ENCODE measurements around the gene ARRDC1.

The ARRDC1 gene

GRCh38 chr9:137658781-137659180 lies 53.3 kb downstream of the ARRDC1 start:
- peak overlapping the region; percentile 62 for H3K27ac ChIP-seq (ENCODE audit: low read depth, low read length)
- H3K4me3 ChIP-seq (ENCODE audit: low read length), result peak overlapping the region; percentile 52
- peaks cover 49% of the 10 kb centered on the region for H3K36me3 ChIP-seq (ENCODE audit: control insufficient read depth, low read length)
- no peaks in the 10 kb centered on the region for H4K20me1 ChIP-seq (ENCODE audit: control insufficient read depth, insufficient read depth, low read depth, low read length)
- H3K9me3 ChIP-seq (ENCODE audit: control insufficient read depth, insufficient read depth, low read length), result no peaks in the 10 kb centered on the region
- H3K4me2 ChIP-seq (ENCODE audit: low read length), result peak overlapping the region; percentile 65
- peaks cover 98% of the 10 kb centered on the region for H3K79me2 ChIP-seq (ENCODE audit: control insufficient read depth, low read length)
- peaks cover 12% of the 10 kb centered on the region for H3F3A ChIP-seq (ENCODE audit: control insufficient read depth, insufficient read depth)
- TF ChIP-seq CTCF (IDR thresholded peaks at IDR 0.05; ENCODE audit: low read depth, low read length, poor library complexity, severe bottlenecking) (no peak), EZH2phosphoT487 (IDR thresholded peaks at IDR 0.05; ENCODE audit: borderline replicate concordance, low read length) (no peak)
- peaks cover 98% of the 10 kb centered on the region for H3K4me1 ChIP-seq (ENCODE audit: control insufficient read depth, low read length)
- H3K27me3 ChIP-seq (ENCODE audit: control insufficient read depth, low read length), result no peaks in the 10 kb centered on the region
- H3K9me2 ChIP-seq (replicated peaks; ENCODE audit: control insufficient read depth, low read length), result no peaks in the 10 kb centered on the region

- Histone ChIP-seq H3K27ac (ENCODE audit: low read depth, low read length) (peak overlapping the region; percentile 35), H4K20me1 (ENCODE audit: control insufficient read depth, insufficient read depth, low read depth, low read length) (no peaks in the 10 kb centered on the region), H3K4me3 (ENCODE audit: low read length) (no peak overlapping the region), H3K36me3 (ENCODE audit: control insufficient read depth, low read length) (peaks cover 48% of the 10 kb centered on the region), H3K4me2 (ENCODE audit: low read length) (peak overlapping the region; percentile 31; the same call in 1 of the 2 replicates), H3K9me2 (replicated peaks; ENCODE audit: control insufficient read depth, low read length) (no peaks in the 10 kb centered on the region), H3K27me3 (ENCODE audit: control insufficient read depth, low read length) (no peaks in the 10 kb centered on the region), H3K9me3 (ENCODE audit: control insufficient read depth, insufficient read depth, low read length) (no peaks in the 10 kb centered on the region), H3K4me1 (ENCODE audit: control insufficient read depth, low read length) (peaks cover 98% of the 10 kb centered on the region), H3K79me2 (ENCODE audit: control insufficient read depth, low read length) (peaks cover 98% of the 10 kb centered on the region), H3F3A (ENCODE audit: control insufficient read depth, insufficient read depth) (peaks cover 19% of the 10 kb centered on the region)
- TF ChIP-seq CTCF (IDR thresholded peaks at IDR 0.05; ENCODE audit: low read depth, low read length, poor library complexity, severe bottlenecking), result peak; percentile 19
- no peak for TF ChIP-seq EZH2phosphoT487 (IDR thresholded peaks at IDR 0.05; ENCODE audit: borderline replicate concordance, low read length)
Measured at GRCh38 chr9:137660144-137660543, 54.7 kb downstream of the ARRDC1 start.

- Histone ChIP-seq H3K4me3 (ENCODE audit: low read length) (peak overlapping the region; percentile 36), H3F3A (ENCODE audit: control insufficient read depth, insufficient read depth) (peaks cover 26% of the 10 kb centered on the region), H3K4me1 (ENCODE audit: control insufficient read depth, low read length) (peaks cover 98% of the 10 kb centered on the region), H3K79me2 (ENCODE audit: control insufficient read depth, low read length) (peaks cover 98% of the 10 kb centered on the region), H3K9me3 (ENCODE audit: control insufficient read depth, insufficient read depth, low read length) (no peaks in the 10 kb centered on the region), H3K27ac (ENCODE audit: low read depth, low read length) (peak overlapping the region; percentile 90), H4K20me1 (ENCODE audit: control insufficient read depth, insufficient read depth, low read depth, low read length) (no peaks in the 10 kb centered on the region), H3K36me3 (ENCODE audit: control insufficient read depth, low read length) (peaks cover 53% of the 10 kb centered on the region), H3K9me2 (replicated peaks; ENCODE audit: control insufficient read depth, low read length) (no peaks in the 10 kb centered on the region), H3K4me2 (ENCODE audit: low read length) (peak overlapping the region; percentile 46), H3K27me3 (ENCODE audit: control insufficient read depth, low read length) (no peaks in the 10 kb centered on the region)
- no peak for TF ChIP-seq EZH2phosphoT487 (IDR thresholded peaks at IDR 0.05; ENCODE audit: borderline replicate concordance, low read length)
- no peak for TF ChIP-seq CTCF (IDR thresholded peaks at IDR 0.05; ENCODE audit: low read depth, low read length, poor library complexity, severe bottlenecking)
Measured at GRCh38 chr9:137663584-137663983, 58.1 kb downstream of the ARRDC1 start.

All from DOHH2 (cell line).